GM12873 (cell line): ENCODE data around the gene CEP128.

Source experiments
- CTCF ChIP-seq: IDR thresholded peaks from 2 replicates; pipeline ENCODE4 v1.5.1; 2012; ENCODE audit warnings: low read depth, mild to moderate bottlenecking, moderate library complexity, low read length, control low read depth; ENCODE audit not compliant: insufficient read depth; ENCODE audit errors: missing control alignments

Gene CEP128

DNA sequence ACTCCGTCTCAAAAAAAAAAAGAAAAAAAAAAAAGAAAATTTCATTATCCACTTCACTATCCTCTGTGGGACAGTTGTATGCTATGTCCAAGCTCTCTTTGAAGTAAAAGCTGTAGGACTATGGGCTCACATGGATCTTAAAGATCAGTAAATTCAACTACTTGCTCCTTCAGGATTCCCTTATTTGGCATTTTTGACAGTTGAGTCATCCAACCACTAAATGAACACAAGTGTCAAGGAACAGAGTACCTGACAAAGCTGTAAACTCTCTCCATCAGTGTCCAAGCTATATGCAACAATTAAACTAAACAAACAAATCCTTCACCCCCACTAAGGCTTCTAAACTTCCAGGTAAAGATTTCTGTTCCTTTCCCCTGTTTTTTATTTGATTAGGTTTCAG is 177.0 kb downstream of the CEP128 start:
- no peak for TF ChIP-seq CTCF

DNA sequence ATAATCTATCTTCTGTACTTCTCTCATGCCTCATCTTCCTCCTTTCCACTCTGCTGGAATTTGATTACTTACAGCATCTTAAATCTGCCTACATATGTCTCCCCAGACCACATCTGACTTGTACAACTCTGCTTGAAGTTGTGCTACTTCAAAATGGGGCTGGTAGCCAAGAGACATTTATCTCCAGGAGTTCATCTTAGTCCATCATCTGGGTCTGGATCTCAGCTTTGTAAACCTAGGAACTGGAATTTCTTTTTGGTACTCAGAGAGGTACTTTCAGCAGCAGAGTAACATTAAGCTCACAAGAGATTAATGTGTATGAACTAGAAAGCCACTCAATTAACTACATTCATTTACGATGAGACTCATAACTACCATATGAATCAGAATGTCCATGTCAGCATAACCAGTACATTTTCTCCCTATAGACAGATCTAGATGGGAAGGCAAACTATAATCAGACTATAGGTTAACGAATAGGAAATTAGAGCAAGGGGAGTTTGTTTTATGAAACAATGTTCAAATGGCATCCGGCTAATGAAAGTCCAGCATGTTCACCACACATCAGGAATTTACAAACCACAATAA is 178.8 kb downstream of the CEP128 start:
- TF ChIP-seq CTCF, result no peak

- TF ChIP-seq CTCF, result no peak
Observed at GRCh38 chr14:80754696-80755095, 186.8 kb downstream of the CEP128 start.

GRCh38 chr14:80751285-80751684 is 190.3 kb downstream of the CEP128 start:
- no peak for TF ChIP-seq CTCF

GRCh38 chr14:80726211-80726610 is 215.3 kb downstream of the CEP128 start:
- no peak for TF ChIP-seq CTCF

- TF ChIP-seq CTCF, result no peak
Observed at GRCh38 chr14:80718940-80719339, 222.6 kb downstream of the CEP128 start.

DNA sequence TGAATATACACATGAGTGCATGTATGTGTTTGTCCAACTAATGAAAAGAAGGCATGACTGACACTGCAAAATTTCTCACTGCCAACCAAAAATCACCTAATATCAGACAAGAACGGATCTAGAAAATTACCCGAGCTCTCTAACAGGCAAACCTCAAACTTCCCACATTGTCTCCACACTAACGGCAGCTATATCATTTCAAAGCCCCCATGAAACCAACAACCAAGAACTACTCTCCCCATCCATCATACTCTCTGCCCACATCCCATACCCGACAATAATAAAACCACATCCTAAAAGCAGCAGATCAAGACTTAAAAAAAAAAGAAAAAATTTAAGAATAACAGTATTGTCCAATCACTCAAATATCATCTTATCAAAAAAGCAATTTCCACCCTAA is 227.1 kb downstream of the CEP128 start:
- no peak for TF ChIP-seq CTCF
